ENCODE measurements around the gene SCML2. TPM values are rescaled to one million over a fixed set of nuclear protein-coding genes. Genes with fewer than 3 reads are reported as not detected.
"Not testable (repeated sequence)": the region's sequence is repeated elsewhere in the genome, so short reads cannot be mapped to it uniquely, and the experiment has no call there.

SCML2 gene
- 1.3 and 1.8 TPM in 2 replicates for total RNA-seq

GRCh38 chrX:18354369-18355223, at the start of gene SCML2:
Gene SCML2 (minus strand): TSS chrX:18354688. CDS start chrX:18334071, 20,617 bp downstream.
- DNase-seq (ENCODE audit: low read depth in 2 of 2) = peak; percentile 25 to 36

DNA sequence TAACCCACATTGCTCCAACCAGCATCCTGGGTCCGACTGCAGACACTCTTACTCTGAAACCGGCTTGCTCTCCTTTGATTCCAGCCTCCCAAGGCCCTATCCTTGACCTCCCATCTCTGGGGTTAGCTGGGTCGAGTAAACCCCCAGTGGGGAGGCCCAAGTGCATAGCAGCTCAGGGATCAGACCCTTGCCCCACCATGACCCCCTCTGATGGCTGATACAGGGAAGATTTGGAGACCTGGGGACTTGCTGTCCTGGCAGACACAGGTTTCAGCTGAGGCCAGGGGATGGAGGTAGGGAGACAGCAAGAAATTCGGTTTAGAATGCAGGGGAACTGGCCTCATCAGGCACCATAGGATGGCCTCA, 47.3 kb upstream of the SCML2 start:
- no peak for DNase-seq (ENCODE audit: low read depth in 2 of 2)

GRCh38 chrX:18394477-18394876, 40.0 kb upstream of the SCML2 start:
- no peak for DNase-seq (ENCODE audit: low read depth in 2 of 2)

GRCh38 chrX:18390941-18391538, 36.6 kb upstream of the SCML2 start:
- peak; percentile 62 to 75 for DNase-seq (ENCODE audit: low read depth in 2 of 2)

GRCh38 chrX:18389966-18390365, 35.5 kb upstream of the SCML2 start:
- DNase-seq (ENCODE audit: low read depth in 2 of 2) = no peak

DNA sequence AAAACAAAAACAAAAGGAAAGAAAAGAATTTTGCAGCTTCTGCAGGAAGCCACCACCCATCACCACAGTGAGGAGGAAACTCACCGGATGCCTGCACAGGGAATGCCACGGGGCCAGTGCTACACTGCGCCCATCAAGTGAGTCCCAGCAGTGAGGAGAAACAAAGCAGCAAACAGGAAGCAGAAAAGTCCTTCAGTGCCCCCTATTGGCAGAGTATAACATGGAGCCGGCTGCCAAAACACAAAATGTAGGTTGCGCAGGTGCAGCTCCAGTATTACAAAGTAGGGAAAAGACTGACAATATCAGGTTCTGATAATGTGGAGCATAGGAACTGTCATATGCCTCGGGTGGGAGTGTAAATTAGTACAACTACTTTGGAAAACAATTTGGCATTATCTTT, 23.3 kb upstream of the SCML2 start:
- DNase-seq (ENCODE audit: low read depth in 2 of 2) = peak; percentile 14 to 59

DNA sequence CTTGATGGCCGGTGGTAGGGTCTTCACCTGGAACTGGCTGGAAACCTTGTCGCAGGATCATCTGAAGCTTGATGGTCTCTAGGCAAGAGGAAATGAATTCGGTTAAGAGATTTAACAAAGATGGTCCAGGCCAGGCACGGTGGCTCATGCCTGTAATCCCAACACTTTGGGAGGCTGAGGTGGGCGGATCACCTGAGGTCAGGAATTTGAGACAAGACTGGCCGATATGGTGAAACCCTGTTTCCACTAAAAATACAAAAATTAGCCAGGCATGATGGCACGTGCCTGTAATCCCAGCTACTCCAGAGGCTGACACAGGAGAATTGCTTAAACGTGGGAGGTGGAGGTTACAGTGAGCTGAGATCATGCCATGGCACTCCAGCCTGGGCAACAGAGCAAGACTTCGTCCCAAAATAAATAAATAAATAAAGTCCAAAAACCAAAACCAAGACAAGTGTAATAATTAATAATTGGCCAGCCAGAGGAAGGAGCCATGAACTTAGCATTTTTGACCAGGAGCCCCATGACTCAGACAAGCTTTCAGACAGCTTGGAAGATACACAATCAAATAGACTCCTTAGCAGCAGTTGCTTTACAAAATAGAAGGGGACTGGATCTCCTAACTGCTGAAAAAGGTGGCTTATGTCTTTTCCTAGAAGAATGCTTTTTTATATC, 20.8 kb upstream of the SCML2 start:
- DNase-seq (ENCODE audit: low read depth in 2 of 2) = not testable (repeated sequence)

GRCh38 chrX:18369096-18369495, 14.6 kb upstream of the SCML2 start:
- not testable (repeated sequence) for DNase-seq (ENCODE audit: low read depth in 2 of 2)

GRCh38 chrX:18368402-18368801, 13.9 kb upstream of the SCML2 start:
- DNase-seq (ENCODE audit: low read depth in 2 of 2) = no peak

- no peak for DNase-seq (ENCODE audit: low read depth in 2 of 2)
These were observed 6.4 kb upstream of the SCML2 start for GRCh38 chrX:18360867-18361266.

DNA sequence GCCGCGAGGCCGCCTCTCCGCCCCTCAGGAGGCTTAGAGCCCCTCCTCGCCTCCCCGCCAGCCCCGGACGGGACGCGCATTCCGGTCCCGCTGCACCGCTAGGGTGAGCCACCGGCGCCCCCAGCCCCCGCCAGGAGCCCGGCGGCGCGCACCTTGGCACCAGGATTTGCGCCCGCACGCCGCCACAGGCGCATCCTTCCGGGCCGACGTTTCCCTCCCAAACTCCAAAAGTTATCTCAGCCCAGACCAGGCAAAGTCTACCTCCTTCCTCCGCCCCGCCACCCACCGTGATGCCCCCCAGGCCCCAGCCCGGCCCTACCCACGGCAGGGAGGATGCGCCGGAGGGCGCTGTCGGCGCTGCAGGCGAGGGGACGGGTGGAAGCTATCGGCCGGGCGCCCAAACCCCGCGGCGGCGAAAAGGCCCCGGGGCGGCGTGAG, 538 bp downstream of the SCML2 start:
- peak in 1 of 2 donors; percentile 3 for DNase-seq (ENCODE audit: low read depth in 2 of 2)

GRCh38 chrX:18351784-18352183, 2.7 kb downstream of the SCML2 start:
- no peak for DNase-seq (ENCODE audit: low read depth in 2 of 2)

- DNase-seq (ENCODE audit: low read depth in 2 of 2) = no peak
These were observed 6.4 kb downstream of the SCML2 start for GRCh38 chrX:18348047-18348446.

- no peak for DNase-seq (ENCODE audit: low read depth in 2 of 2)
These were observed 45.1 kb downstream of the SCML2 start for GRCh38 chrX:18309401-18309800.

GRCh38 chrX:18297251-18297650, 57.2 kb downstream of the SCML2 start:
- no peak for DNase-seq (ENCODE audit: low read depth in 2 of 2)

DNA sequence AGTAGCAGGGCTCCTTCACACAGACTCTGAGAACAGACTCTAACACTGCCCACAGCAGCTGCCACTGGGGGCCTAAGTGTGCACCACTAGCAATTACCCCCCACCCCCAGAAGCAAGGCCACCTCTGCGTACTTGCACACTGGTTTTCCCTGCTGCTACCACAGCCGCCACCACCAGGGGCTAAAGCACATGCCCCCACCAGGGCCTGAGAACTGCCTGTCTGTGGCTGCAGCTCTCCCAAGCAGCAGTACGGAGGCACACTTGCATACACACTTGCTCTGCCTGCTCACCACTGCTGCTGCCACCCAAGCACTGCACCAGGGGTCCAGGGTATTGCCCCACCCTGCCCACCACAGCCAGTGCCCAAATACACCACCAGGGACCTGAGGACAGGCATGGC, 59.6 kb downstream of the SCML2 start:
- no peak for DNase-seq (ENCODE audit: low read depth in 2 of 2)

- DNase-seq (ENCODE audit: low read depth in 2 of 2) = no peak
These were observed 63.4 kb downstream of the SCML2 start for GRCh38 chrX:18291006-18291545.

GRCh38 chrX:18290200-18290599, 64.3 kb downstream of the SCML2 start:
- no peak for DNase-seq (ENCODE audit: low read depth in 2 of 2)

DNA sequence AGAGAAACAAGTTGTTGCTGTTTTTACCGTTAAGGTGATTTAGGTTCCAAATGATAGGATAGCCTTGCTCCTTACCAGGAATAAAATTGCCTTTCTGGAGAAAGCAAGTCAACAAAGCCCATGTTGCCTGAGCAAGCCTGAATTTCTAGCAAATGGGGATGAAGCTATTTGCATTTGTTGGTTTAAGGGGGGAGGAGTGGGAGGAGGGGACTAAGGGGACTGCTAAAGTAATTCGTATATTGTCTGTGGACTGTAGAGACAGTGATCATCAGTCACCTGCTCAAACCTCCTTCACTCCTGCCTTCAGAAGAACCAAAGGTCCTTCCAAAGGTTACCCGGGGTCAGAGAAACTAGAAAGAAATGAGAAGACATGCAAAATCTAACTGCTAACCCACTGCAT, 65.8 kb downstream of the SCML2 start:
- no peak for DNase-seq (ENCODE audit: low read depth in 2 of 2)

- DNase-seq (ENCODE audit: low read depth in 2 of 2) = no peak
These were observed 68.1 kb downstream of the SCML2 start for GRCh38 chrX:18286322-18286831.

- no peak for DNase-seq (ENCODE audit: low read depth in 2 of 2)
These were observed 76.0 kb downstream of the SCML2 start for GRCh38 chrX:18278449-18278848.

- DNase-seq (ENCODE audit: low read depth in 2 of 2) = no peak
These were observed 82.3 kb downstream of the SCML2 start for GRCh38 chrX:18272222-18272621.

Measured in lung microvascular endothelial cell (primary cell).